HG03469 (cell line): Measurements from ENCODE around the gene SP2.

Experiments used
- ATAC-seq: cut with Tn5 transposase; IDR thresholded peaks from one replicate; pipeline ENCODE4 v1.9.1; 2021; ENCODE audit warnings: mild to moderate bottlenecking, moderate library complexity, moderate number of reproducible peaks; ENCODE audit not compliant: unreplicated experiment

Gene SP2

DNA sequence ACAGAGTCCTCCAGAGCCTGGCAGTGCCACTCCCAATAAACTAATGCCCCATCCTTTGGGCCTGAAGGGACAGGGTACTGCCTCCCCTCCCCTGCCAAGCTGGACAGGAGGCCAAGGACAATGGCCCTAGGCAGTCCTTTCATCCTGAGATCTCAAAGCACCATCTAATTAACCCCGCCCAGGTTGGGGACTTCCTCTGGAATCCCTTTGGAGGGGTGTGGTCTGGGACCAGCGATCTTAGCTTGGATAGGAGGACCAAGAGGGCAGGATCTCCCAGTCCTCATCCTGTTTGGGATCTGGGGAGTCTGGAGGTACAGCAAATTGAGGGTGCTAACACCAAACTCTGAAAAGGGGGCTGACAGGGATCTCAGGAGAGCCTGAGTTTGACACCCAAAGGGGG, 26.9 kb upstream of the SP2 start:
- ATAC-seq = no peak

DNA sequence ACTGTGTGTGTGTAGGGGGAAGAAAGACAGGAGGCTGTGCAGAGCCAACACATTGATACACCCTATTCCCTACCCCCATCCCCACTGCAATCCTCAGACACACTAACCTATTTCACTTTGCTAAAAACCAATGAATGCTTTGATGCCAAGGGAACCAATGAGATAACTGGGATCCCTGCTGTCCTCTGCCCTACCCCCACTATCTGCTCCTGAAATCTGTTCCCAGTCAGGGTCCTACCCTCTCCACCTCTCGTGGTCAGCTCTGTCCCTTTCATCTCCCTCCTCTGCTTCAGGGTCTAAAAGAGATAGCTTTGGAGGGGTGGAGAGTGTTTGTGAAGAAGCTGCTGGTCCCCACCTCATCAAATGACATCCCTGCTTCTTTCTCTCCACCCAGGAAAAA, 26.0 kb upstream of the SP2 start:
- ATAC-seq = no peak

DNA sequence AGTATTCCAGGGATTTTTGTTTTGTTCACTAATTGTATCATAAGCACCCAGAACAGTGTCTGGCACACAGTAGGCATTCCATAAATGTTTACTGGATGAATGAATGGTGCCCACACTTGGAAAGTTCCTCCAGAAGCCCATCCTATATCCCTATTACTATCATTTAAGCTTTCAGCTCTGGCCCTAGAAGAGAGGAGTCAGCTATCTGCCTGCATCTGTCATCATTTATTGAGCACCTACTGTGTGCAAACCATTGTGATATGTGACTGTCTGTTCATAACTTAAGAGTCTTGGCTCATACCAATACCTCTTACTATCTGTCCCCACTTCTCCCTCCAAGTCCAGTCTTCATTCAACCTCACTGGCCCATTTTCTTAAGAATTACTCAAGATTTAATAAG, 25.0 kb upstream of the SP2 start:
- no peak for ATAC-seq

DNA sequence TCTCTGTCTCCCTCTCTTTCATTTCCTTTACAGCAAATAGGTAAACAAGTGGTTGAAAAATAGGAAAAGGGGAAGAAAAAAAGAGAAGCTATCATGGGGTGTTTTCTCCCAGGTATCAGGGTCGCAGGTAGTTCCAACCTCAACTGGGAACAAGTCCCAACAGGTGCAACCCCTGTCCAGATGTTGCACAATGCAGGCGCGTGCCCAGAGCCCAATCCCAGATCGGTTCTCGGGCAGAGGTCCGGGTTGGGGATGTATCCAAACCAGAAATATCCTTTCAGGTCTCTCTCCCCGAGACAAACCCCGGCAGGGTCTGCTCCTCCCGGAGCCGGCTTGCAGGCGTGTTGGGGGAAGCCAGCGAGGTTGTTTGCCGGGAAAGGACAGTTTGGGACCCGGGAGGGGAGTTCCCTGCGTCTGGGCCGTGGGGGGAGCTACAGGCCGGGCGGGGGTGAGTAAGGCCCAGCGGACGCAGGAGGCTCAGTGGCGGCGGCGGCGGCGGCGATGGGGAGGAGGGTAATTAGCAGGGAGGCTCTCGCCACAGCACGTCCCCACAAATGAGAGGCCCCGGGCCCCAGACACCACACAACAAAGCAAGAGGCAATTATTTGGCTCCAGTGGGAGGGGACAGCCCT, 23.9 kb upstream of the SP2 start:
- no peak for ATAC-seq

DNA sequence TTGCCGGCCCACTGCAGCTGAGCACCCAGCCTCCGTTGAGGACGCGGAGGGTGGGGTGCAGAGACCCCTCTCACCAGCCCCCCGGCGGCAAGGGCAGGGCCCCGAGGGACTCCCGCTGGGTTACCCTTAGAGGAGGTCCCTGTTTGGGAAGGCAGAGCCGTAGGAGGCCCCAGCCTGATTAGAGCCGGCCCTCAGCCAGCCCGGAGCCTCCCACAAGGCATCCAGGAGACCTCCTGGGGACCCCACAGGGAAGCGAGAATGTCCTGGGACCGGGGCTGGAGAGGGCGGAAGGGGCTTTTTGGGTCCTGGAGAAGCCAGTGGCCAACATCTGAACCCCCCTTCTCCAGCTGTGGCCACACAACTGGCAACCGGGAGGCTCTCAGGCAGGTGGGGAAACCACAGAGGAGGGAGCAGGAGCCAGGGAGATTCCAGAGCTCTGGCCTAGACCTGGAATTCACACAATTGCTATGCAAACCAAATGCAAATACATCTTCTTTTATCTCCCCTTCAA, 23.3 kb upstream of the SP2 start:
- no peak for ATAC-seq

DNA sequence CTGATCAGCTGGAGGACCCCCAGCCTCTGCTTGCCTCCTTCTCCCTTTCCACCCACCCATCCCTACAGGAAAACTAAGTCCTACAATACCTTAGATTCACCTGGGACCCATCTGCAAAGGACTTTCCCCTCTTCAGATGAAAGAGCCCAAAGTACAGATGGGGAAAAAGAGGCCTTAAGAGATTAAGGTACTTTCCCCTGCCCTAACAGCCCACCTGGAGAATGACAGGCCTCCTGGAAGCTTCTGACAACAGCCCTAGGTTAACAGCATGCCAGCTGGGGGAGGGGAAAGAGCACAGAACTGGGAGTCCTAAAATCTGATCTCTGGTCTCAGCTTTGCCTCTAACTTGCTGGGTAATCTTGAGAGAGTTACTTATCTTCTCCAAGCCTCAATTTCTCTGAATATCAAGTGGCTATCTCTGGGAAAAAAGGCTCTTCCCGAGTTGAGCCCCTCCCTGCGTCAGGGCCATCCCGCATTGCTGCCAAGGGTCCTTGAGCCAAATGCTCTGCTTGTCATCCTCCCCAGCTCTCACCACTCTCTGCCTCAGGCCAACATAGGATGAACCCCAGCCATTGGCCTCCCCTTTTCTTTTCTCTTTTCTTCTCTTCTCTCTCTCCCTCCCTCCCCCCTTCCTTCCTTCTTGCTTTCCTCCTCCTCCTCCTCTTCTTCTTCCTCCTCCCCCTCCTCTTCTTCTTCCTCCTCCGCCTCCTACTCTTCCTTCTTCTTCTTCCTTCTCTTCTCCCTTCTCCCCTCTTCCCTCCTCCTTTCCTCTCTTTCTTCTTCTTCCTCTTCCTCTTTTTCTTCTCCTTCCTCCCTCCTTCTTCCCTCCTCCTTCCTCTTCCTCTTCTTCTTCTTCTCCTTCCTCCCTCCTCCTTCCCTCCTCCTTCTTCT, 22.6 kb upstream of the SP2 start:
- no peak for ATAC-seq

DNA sequence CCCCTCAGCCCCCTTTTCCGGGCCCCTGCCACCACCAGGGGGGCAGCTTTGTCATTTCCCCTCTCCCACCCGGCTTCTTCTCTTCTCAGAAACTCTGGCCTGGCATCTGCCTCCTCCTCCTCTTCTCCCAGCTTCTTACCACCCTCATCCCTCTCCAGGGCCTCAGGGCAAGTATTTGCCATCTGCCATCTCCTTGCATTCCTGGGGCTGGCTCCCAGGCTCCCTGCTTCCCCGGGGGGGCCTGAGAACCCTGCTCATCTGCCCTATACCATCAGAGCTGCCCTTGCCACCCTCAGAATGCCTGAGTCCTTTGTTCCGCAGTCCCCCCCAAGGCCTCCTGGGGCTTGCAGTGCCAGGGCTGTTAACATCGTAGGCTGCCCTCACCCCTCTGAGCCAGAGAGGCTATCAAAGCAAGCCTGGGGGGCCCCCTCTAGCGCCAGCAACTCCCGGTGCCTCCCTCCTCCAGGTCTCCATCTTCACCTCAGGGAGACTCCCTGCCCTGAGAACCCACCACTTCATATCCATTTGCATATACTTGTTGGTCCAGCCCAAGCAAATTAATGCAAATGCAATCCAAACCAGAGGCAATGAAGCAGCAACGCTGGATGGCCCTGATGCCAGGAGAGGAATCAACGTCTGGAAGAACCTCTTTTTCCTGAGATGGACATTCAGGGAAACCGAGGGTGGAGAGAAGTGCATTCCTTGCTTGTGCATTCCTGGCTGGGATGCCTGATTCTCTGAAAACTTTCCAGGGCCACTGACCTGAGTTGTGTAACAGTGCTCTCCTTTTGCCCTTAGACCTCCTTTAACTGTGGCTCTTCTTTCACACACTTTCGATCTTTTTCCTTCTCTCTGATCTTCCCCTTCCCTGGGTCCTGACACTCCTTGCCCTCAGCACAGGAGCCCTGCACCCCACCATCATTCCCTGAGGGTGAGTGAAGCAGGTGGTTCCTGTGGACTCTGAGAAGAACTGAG, 20.7 kb upstream of the SP2 start:
- ATAC-seq = no peak

DNA sequence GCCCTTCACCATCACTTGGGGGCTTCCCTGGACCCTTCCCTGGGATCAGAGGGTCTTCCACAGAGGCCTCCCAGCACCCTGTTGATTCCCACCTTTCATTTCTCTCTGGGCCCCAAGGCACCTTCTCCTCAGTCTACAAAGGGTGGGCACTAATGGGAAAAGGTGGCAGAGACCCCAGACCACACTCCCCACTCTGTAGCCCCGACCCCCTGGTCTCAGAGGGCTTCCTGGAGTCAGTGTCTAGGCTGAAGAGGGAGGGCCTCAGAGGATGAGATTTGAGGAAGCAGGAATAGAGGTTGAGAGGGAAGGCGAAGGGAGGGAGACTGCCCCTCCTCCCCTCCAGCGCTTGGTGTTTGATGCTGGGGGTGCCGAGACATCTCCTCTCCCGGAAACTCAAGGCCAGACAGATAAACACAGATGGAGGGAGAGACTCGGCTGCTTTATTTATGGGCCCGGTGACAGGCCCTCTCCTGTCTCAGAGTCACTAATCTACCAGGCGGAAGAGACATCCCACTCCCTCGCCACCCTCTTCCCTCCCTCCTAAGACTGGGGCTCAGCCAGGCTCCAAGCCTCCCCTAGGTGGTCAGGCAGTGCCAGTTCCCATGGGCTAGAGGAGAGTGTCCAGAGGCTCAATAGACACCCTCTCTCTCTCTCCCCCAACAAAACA, 18.5 kb upstream of the SP2 start:
- no peak for ATAC-seq

DNA sequence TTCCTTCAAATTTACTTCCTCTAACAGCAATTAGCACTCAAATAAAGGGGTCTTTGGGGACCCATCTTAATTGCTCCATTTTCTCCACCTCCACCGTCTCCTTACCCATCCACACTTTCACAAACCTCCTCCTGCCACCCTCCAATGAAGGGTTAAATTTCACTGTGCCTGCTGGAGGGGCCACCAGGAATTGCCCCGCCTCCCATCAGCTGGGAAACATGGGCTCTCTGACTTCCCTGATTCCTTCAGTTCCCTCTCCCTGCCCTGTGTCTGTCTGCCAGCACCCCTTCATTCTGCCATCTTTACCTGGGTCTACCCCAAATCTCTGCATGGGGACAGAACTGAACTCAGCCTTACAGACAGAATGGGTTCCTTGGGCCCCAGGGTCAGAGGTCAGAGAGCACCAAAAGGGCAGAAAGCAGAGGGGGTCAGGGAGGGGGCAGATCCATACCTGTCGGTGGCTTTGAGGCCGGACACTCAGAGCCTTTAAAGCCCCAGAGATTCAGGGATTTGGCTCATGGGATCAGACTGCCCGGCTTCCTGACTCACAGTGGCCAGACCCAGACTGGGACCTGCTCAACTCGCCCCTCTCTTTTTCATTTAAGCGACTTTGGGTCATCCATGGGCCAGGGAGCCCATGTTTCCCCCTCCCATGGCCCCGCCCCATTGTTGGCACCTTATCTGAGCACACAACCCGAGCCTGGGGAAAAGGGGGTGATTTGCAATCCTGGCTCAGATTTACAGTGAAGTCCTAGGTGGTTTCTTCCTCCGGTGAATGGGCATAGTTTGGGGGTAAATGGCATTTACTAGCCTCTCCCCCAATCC, 17.6 kb upstream of the SP2 start:
- no peak for ATAC-seq

DNA sequence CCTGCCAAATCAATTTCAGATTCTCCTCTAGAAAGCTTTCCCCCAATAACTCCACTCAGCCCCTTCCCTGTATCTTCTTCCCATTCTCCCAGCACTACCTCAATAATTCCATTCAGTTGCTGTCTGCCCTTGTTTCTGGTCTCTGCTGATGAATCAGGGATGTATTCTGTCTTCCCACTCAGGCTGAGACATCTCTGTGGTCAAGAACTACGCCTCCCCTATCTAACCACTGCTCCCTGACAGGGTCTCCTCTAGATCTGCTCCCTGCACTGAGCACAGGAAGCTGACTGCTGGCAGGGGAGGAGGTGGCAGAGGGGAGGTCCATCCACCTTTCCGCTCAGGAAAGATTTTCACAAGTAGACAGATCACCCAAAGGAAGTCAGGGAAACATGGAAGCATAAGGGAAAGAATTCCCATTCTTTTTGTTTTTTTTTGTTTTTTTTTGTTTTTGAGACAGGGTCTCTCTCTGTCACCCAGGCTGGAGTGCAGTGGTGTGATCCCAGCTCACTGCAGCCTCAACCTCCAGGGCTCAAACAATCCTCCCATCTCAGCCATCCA, 16.9 kb upstream of the SP2 start:
- no peak for ATAC-seq

DNA sequence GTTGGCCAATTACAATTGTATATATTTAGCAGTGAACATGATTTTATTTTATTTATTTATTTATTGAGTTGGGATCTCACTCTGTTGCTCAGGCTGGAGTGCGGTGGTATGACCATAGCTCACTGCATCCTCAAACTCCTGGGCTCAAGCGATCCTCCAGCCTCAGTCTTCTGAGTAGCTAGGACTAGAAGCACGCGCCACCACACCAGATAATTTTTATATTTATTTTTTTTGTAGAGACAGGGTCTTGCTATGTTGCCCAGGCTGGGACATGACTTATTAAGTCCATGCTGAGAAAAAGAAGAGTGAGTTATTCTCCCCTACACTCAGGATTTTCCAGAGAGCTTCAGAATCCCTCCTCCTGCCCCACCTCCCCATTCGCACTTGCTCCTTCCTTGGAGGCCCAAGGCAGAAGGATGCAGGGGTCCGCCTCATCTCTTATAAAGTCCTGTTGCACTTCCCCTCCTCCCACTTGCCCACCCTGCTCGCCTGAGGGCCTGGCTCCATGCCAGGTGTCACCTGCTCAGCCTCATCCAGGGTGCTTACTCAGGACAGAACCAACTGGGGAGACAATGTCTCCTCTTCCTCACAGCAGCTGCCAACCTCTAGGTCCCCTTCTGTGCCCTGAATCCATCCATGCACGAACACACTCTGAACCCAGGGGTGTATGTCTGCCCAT, 16.1 kb upstream of the SP2 start:
- no peak for ATAC-seq

DNA sequence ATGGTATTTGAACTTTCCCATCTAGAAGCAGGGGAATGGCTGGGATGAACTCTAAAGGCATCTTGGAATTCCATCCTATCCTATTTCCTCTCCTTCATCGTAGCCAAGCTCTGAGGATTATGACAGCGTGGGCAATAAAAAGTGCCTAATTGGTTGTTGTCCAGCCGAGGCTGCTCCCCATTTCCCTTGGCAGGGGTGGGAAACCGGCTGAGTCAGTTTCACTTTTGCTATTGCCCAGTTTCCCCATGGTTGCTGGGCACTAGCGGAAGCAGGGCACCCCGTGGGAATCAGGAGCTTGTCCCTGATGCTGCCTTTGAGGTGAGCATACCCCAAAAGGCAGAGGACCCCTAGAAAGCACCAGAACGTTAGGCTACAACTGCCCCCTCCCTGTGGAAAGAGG, 13.8 kb upstream of the SP2 start:
- ATAC-seq = no peak

DNA sequence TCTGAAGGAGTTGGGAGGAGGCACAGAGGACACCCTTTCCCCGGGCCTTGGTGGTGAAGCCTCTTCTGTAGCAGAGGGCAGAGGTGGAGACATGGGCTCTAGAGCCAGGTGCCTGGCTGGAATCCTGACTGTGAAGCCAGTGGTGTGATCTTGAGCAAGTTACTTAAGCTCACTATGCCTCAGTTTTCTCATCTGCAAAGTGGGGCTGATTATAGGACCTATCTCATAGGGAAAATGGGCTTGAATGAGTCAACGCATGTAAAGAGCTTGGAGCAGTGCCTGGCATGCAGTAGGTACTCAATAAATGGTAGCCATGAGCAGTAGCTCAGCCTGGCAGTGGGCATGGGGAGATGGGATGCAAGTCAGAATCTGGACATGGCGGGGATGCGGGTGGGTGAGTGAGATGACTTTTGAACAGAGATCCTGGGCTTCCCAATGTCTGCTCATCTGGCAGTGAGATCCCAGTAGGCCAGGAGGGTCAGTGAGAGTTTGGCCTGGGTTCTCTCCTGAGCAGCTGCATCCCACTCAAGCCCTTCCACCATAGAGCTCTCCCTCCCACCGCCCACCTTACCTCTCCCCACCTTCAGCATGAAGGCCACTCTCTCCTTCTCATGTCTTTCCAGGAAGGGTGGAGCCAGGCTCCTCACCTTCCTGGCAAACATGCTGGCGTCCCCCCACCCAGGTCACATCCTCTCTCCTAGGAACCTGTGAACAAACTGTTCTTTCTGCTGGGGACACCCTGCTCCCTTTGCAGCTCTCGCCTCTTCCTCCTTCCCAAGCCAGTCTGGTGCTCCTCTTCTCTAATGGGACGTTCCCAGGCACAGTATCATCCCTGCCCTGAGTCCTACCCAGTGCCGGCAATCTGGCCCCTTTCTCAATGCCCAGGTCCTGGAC, 13.1 kb upstream of the SP2 start:
- no peak for ATAC-seq

DNA sequence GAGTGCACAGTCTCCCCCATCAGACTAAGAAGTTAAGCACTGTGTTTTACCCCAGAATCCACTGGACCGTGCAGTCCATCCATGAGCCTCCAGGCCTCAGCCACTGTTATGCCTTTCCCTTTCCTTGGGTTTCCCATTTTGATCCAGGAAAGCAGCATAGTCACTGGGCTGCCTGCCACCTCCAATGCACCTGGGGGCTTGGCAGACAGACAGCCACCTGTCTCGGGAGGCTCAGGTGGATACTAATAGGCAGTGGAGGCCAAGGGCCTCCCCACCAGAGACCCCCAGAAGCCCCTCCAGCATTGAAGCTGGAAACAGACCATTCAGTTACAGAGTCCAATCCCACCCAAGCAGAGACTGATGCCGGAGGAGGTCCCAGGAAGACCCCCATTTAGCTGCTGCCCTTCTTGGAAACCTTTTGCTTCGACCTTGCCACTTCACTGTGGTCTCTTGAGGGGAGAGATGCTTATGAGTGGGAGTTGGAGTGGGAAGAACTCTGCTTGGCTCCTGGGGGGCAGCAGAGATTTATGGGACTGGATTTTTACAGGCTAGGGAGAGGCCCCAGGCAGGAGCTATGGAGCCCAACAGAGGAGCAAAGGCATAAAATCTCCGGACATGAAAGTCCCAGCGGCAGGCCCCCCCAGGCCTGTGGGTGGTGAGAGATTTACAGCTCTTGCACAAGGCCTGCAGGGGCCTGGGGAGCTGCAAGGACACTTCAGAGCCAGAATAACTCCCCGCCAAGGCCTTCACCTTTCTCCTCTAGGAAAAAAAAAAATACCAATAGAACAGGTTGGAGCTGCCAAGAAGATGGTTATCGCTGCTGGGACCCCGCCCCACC, 12.2 kb upstream of the SP2 start:
- ATAC-seq = no peak

DNA sequence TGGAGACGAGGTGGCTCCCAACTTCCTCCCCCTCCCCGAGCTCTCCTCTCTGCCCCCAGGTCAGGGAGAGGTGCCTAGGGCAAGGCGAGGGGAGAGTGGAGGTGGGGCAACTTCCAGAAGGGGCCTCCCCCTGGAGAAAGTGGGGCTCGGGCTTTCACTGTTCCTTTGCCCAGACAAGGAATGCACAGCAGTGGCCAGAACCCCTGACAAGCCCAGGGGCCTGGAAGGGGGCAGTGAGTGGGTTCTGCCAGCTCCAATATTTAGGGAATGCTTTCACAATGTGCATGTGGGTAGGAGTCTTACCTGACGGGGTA, 11.7 kb upstream of the SP2 start:
- no peak for ATAC-seq

DNA sequence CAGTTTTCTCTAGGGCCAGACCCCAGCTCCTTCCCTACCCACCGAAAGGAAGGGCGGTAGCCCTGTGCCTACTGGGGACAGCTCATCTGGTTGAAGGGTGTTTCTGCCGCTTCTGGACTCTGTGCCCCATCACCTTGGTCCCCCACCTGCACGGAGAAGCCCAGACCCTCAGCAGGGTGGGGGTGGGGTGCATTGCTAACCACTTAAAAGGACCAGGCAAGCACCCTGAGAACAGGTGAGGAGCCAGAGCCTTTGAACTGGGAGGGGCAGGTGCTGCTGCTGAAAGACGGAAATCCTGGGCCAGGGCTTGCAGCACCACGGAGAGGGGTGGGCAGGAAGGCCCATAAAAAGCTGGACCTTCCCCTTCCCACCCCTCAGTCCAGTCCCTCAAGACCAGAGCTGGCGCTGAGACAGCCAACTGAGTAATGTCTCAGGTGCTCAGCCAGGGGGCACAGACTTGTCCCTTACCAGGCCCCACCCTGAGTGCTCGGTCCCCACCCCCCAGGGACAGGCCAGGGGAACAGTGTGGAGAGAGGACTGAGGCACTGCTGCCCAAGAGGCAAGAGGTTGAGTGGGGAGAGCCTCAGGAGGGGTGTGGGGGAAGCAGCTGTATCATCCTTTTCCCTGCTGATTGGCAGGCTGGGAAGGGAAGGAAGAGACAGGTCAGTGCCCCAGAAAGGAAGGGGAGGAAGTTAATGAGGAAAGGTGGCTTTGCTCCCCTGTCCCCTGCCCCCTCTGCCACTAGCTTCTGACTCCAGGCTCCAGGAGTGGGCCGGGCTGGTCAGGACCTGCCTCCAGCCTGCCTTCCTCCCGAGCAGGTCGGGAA, 10.9 kb upstream of the SP2 start:
- no peak for ATAC-seq
